ENCODE measurements around the gene NUDT2. TPM values are rescaled to one million over a fixed set of nuclear protein-coding genes. Genes with fewer than 3 reads are reported as not detected.
A peak's percentile ranks its signal among the peaks of the same experiment; 100 is the strongest.

NUDT2 gene
- total RNA-seq, 1 donor from 2014 or later, result 18.7 TPM

- no peak for DNase-seq (ENCODE audit: low spot score)
Measured at GRCh38 chr9:34384368-34385165, 55.2 kb downstream of the NUDT2 start.

- DNase-seq (ENCODE audit: low spot score), result peak; percentile 36
Measured at GRCh38 chr9:34385561-34386230, 56.3 kb downstream of the NUDT2 start.

GRCh38 chr9:34386656-34387055, 57.3 kb downstream of the NUDT2 start:
- DNase-seq (ENCODE audit: low spot score), result peak; percentile 31

- peak; percentile 20 for DNase-seq (ENCODE audit: low spot score)
Measured at GRCh38 chr9:34387239-34387638, 57.9 kb downstream of the NUDT2 start.

- DNase-seq (ENCODE audit: low spot score), result no peak
Measured at GRCh38 chr9:34392511-34392910, 63.1 kb downstream of the NUDT2 start.

Other genes starting within 250 kb of the NUDT2 start
- 31.6 TPM for gene DCAF12, start 202.9 kb upstream of the NUDT2 start, total RNA-seq
- gene UBAP1, start 150.5 kb upstream of the NUDT2 start, total RNA-seq, result 47.0 TPM
- 0.94 TPM for gene KIF24, start 301 bp upstream of the NUDT2 start, total RNA-seq
- gene MYORG, start 47.3 kb downstream of the NUDT2 start, total RNA-seq, result 8.1 TPM
- gene FAM219A, start 129.0 kb downstream of the NUDT2 start, total RNA-seq, result 22.3 TPM
- not detected for gene DNAI1, start 129.2 kb downstream of the NUDT2 start, total RNA-seq
- gene ENHO, start 193.4 kb downstream of the NUDT2 start, total RNA-seq, result 0.36 TPM